ENCODE data around the gene SCRN3.

The SCRN3 gene

GRCh38 chr2:174412256-174412655, 16.7 kb downstream of the SCRN3 start:
- DNase-seq: no peak

- no peak for DNase-seq
These were observed 32.7 kb downstream of the SCRN3 start for GRCh38 chr2:174428214-174428613.

- no peak for DNase-seq
These were observed 34.5 kb downstream of the SCRN3 start for GRCh38 chr2:174430066-174430465.

- DNase-seq: no peak
These were observed 36.4 kb downstream of the SCRN3 start for GRCh38 chr2:174431902-174432301.

- no peak for DNase-seq
These were observed 40.8 kb downstream of the SCRN3 start for GRCh38 chr2:174436351-174436750.

GRCh38 chr2:174438146-174438886, 42.8 kb downstream of the SCRN3 start:
- no peak for DNase-seq

- DNase-seq: no peak
These were observed 43.8 kb downstream of the SCRN3 start for GRCh38 chr2:174439323-174439722.

- no peak for DNase-seq
These were observed 44.4 kb downstream of the SCRN3 start for GRCh38 chr2:174439950-174440349.

- no peak for DNase-seq
These were observed 47.3 kb downstream of the SCRN3 start for GRCh38 chr2:174442546-174443510.

GRCh38 chr2:174444761-174445160, 49.2 kb downstream of the SCRN3 start:
- no peak for DNase-seq

- DNase-seq: no peak
These were observed 49.7 kb downstream of the SCRN3 start for GRCh38 chr2:174445248-174445647.

- DNase-seq: no peak
These were observed 51.0 kb downstream of the SCRN3 start for GRCh38 chr2:174446531-174446930.

GRCh38 chr2:174449033-174449432, 53.5 kb downstream of the SCRN3 start:
- DNase-seq: no peak

- no peak for DNase-seq
These were observed 54.7 kb downstream of the SCRN3 start for GRCh38 chr2:174450021-174450816.

- no peak for DNase-seq
These were observed 59.0 kb downstream of the SCRN3 start for GRCh38 chr2:174454566-174454965.

GRCh38 chr2:174461221-174461620, 65.7 kb downstream of the SCRN3 start:
- no peak for DNase-seq

GRCh38 chr2:174465327-174465726, 69.8 kb downstream of the SCRN3 start:
- no peak for DNase-seq

- DNase-seq: no peak
These were observed 78.3 kb downstream of the SCRN3 start for GRCh38 chr2:174473796-174474195.

- no peak for DNase-seq
These were observed 82.2 kb downstream of the SCRN3 start for GRCh38 chr2:174477759-174478158.
